Neural cell (in vitro differentiated cells): ENCODE measurements around the gene FLACC1. TPM values are rescaled to one million over a fixed set of nuclear protein-coding genes. Genes with fewer than 3 reads are reported as not detected.

Experiments used
- H2AFZ ChIP-seq: fragments of 200-600, 300-800 bp; sonication (generic), shearing (Covaris generic); 2 replicates; pipeline ENCODE4 v1.6.0; 2014; ENCODE audit warnings: low read depth, mild to moderate bottlenecking, antibody characterized with exemption, low read length, moderate library complexity
- H3F3A ChIP-seq: fragments of 200-600 bp; shearing (Covaris generic); 2 replicates; pipeline ENCODE4 v1.6.1; 2016; ENCODE audit warnings: mild to moderate bottlenecking, moderate library complexity, mixed read lengths, antibody characterized with exemption, low read length; ENCODE audit not compliant: insufficient read depth, poor library complexity, severe bottlenecking
- H3K27ac ChIP-seq: fragments of 200-600, 300-800 bp; sonication (generic), shearing (Covaris generic); 2 replicates; pipeline ENCODE4 v1.5.1; 2014; ENCODE audit warnings: mild to moderate bottlenecking, low read length, moderate library complexity
- H3K27me3 ChIP-seq: fragments of 300-800, 200-600 bp; sonication (generic), shearing (Covaris generic); 2 replicates; pipeline ENCODE4 v1.6.0; 2014; ENCODE audit warnings: mild to moderate bottlenecking, low read depth, low read length, moderate library complexity; ENCODE audit not compliant: insufficient read depth
- H3K36me3 ChIP-seq: fragments of 300-800, 200-600 bp; sonication (generic), shearing (Covaris generic); 2 replicates; pipeline ENCODE4 v1.5.1; 2014; ENCODE audit warnings: mild to moderate bottlenecking, antibody characterized with exemption, low read length, moderate library complexity; ENCODE audit not compliant: insufficient read depth
- H3K4me2 ChIP-seq: fragments of 300-800, 200-600 bp; sonication (generic), shearing (Covaris generic); 2 replicates; pipeline ENCODE4 v1.6.0; 2014; ENCODE audit warnings: mild to moderate bottlenecking, low read length
- H3K4me3 ChIP-seq: fragments of 300-800, 200-600 bp; sonication (generic), shearing (Covaris generic); 2 replicates; pipeline ENCODE4 v1.5.1; 2014; ENCODE audit warnings: mild to moderate bottlenecking, low read length, moderate library complexity
- H3K79me2 ChIP-seq: fragments of 200-600 bp; shearing (Covaris generic); replicated peaks from 2 replicates; pipeline ENCODE4 v1.6.0; 2014; ENCODE audit warnings: mild to moderate bottlenecking, low read length, moderate library complexity; ENCODE audit not compliant: insufficient read depth
- H3K9ac ChIP-seq: fragments of 300-800, 200-600 bp; sonication (generic), shearing (Covaris generic); 2 replicates; pipeline ENCODE4 v1.6.1; 2016; ENCODE audit warnings: mild to moderate bottlenecking, low read length, mixed read lengths
- H3K9me2 ChIP-seq: fragments of 200-600 bp; shearing (Covaris generic); 2 replicates; pipeline ENCODE4 v1.6.1; 2016; ENCODE audit warnings: mild to moderate bottlenecking, low read length, mixed read lengths; ENCODE audit not compliant: insufficient read depth
- H3K9me3 ChIP-seq: fragments of 200-600, 300-800 bp; sonication (generic), shearing (Covaris generic); 2 replicates; pipeline ENCODE4 v1.6.1; 2016; ENCODE audit warnings: mild to moderate bottlenecking, mixed run types, low read length, moderate library complexity, mixed read lengths
- H4K20me1 ChIP-seq: fragments of 200-600 bp; shearing (Covaris generic); 2 replicates; pipeline ENCODE4 v1.6.1; 2016; ENCODE audit warnings: mild to moderate bottlenecking, mixed run types; ENCODE audit not compliant: insufficient read depth
- CTCF ChIP-seq: fragments of 450-650 bp; IDR thresholded peaks from 2 replicates; pipeline ENCODE4 v1.5.1; 2014; ENCODE audit warnings: antibody characterized with exemption, mild to moderate bottlenecking, moderate library complexity; ENCODE audit not compliant: poor library complexity, severe bottlenecking
- EP300 ChIP-seq: fragments of 450-650 bp; conservative IDR thresholded peaks from 2 replicates; pipeline ENCODE4 v1.6.1; 2014; ENCODE audit warnings: antibody characterized with exemption, mild to moderate bottlenecking, moderate library complexity; ENCODE audit not compliant: poor library complexity, severe bottlenecking
- EZH2 ChIP-seq: fragments of 200-600, 300-800 bp; shearing (Covaris generic), sonication (generic); IDR thresholded peaks from 2 replicates; pipeline ENCODE4 v1.6.1; 2014; ENCODE audit warnings: antibody characterized with exemption, low read length, borderline replicate concordance, mild to moderate bottlenecking; ENCODE audit not compliant: insufficient read depth, poor library complexity, severe bottlenecking
- MXI1 ChIP-seq: fragments of 450-650 bp; conservative IDR thresholded peaks from 2 replicates; pipeline ENCODE4 v1.6.1; 2014; ENCODE audit warnings: antibody characterized with exemption, mild to moderate bottlenecking; ENCODE audit not compliant: poor library complexity, severe bottlenecking
- POLR2AphosphoS5 ChIP-seq: IDR thresholded peaks from 2 replicates; pipeline ENCODE4 v1.6.1; 2012
- RAD21 ChIP-seq: fragments of 450-650 bp; conservative IDR thresholded peaks from 2 replicates; pipeline ENCODE4 v1.6.1; 2014; ENCODE audit warnings: antibody characterized with exemption, mild to moderate bottlenecking, moderate library complexity
- REST ChIP-seq: IDR thresholded peaks from 2 replicates; pipeline ENCODE4 v1.6.1; 2012; ENCODE audit warnings: borderline replicate concordance
- SMC3 ChIP-seq: fragments of 450-650 bp; conservative IDR thresholded peaks from 2 replicates; pipeline ENCODE4 v1.6.1; 2014; ENCODE audit warnings: antibody characterized with exemption, mild to moderate bottlenecking, moderate library complexity; ENCODE audit not compliant: poor library complexity
- TAF1 ChIP-seq: IDR thresholded peaks from 2 replicates; pipeline ENCODE4 v1.6.1; 2012; ENCODE audit warnings: low read depth
- polyA plus RNA-seq: library from polyadenylated mRNA; depleted of rRNA; stranded (reverse); fragments of >200 nt; gene quantifications from 2 replicates; pipeline ENCODE4 v1.2.3, GENCODE V29; 2014

Gene FLACC1
- polyA plus RNA-seq, 1 donor from 2014 or later, result 1.8 TPM

GRCh38 chr2:201320257-201320656 lies 36.9 kb downstream of the FLACC1 start:
- Histone ChIP-seq H3K9me3 (no peaks in the 10 kb centered on the region), H3K9ac (no peak overlapping the region), H3K27ac (no peak overlapping the region), H4K20me1 (no peaks in the 10 kb centered on the region), H3K4me3 (no peak overlapping the region), H3K36me3 (no peaks in the 10 kb centered on the region), H2AFZ (no peak overlapping the region), H3K27me3 (no peaks in the 10 kb centered on the region), H3K4me2 (no peak overlapping the region), H3K79me2 (no peaks in the 10 kb centered on the region), H3F3A (no peaks in the 10 kb centered on the region), H3K9me2 (no peaks in the 10 kb centered on the region)
- no peak for TF ChIP-seq RAD21
- TF ChIP-seq EP300, result no peak
- TF ChIP-seq SMC3, result no peak
- no peak for TF ChIP-seq MXI1
- TF ChIP-seq POLR2AphosphoS5, result no peak
- no peak for TF ChIP-seq EZH2
- no peak for TF ChIP-seq REST
- no peak for TF ChIP-seq TAF1
- no peak for TF ChIP-seq CTCF

DNA sequence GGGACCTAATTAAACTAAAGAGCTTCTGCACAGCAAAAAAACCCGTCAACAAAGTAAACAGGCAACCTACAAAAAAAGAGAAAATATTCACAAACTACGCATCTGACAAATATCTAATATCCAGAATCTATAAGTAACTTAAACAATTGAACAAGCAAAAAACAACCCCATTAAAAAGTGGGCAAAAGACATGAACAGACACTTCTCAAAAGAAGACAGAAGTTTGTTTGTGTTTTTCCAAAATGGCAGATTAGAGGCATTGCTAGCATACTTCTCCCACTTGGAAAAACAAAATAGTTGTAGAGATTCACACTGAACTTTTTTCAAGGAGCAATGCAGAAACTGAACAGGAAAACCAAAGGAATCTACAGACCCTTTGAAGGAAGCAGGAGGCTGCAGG lies 37.6 kb downstream of the FLACC1 start:
- Histone ChIP-seq H3F3A (no peaks in the 10 kb centered on the region), H3K27ac (no peak overlapping the region), H3K79me2 (no peaks in the 10 kb centered on the region)

More for the DNA sequence above, 37.6 kb downstream of the FLACC1 start:
- Histone ChIP-seq H2AFZ (no peak overlapping the region), H3K36me3 (no peaks in the 10 kb centered on the region), H3K4me2 (no peak overlapping the region), H4K20me1 (no peaks in the 10 kb centered on the region), H3K4me3 (no peak overlapping the region), H3K27me3 (no peaks in the 10 kb centered on the region), H3K9ac (no peak overlapping the region), H3K9me2 (no peaks in the 10 kb centered on the region), H3K9me3 (no peaks in the 10 kb centered on the region)
- TF ChIP-seq CTCF (no peak), EP300 (no peak), REST (no peak), SMC3 (no peak), EZH2 (no peak), RAD21 (no peak), MXI1 (no peak), POLR2AphosphoS5 (no peak), TAF1 (no peak)
